ENCODE results near the gene CAMTA1. TPM values are rescaled to one million over a fixed set of nuclear protein-coding genes. Genes with fewer than 3 reads are reported as not detected.

CAMTA1 gene
- total RNA-seq, 6 donors from 2014 or later = 38.8 to 74.0 (median 46.1) TPM

- WGBS, 2 donors = 93 to 94% methylated on average over 10 of the region's 10 CpGs
- no peak for ATAC-seq (ENCODE audit: low FRiP score in 2 of 2)
- Histone ChIP-seq H3K4me1 (peaks cover 0 to 3% (median 1%) of the 10 kb centered on the region in 4 donors), H3K9me3 (no peaks in the 10 kb centered on the region), H3K27ac (no peak overlapping the region), H3K27me3 (no peaks in the 10 kb centered on the region), H3K36me3 (no peaks in the 10 kb centered on the region), H3K4me3 (no peak overlapping the region)
- no peak for DNase-seq
- TF ChIP-seq EP300 (IDR thresholded peaks at IDR 0.05) (no peak), POLR2AphosphoS5 (IDR thresholded peaks at IDR 0.05) (no peak), POLR2A (IDR thresholded peaks at IDR 0.05) (no peak), CTCF (IDR thresholded peaks at IDR 0.05) (no peak)
These were observed 663.7 kb downstream of the CAMTA1 start for GRCh38 chr1:7448986-7449385.

GRCh38 chr1:7449750-7450149 is 664.5 kb downstream of the CAMTA1 start:
- Histone ChIP-seq H3K36me3 (no peaks in the 10 kb centered on the region), H3K4me3 (no peak overlapping the region), H3K27ac (no peak overlapping the region), H3K27me3 (no peaks in the 10 kb centered on the region), H3K9me3 (no peaks in the 10 kb centered on the region), H3K4me1 (peaks cover 0 to 10% (median 6%) of the 10 kb centered on the region in 4 donors)
- ATAC-seq (ENCODE audit: low FRiP score in 2 of 2) (no peak), DNase-seq (no peak)
- 87 to 96% methylated on average over 6 to 7 of the region's 7 CpGs for WGBS, 2 donors
- TF ChIP-seq CTCF (IDR thresholded peaks at IDR 0.05) = no peak

- Histone ChIP-seq H3K27me3 (no peaks in the 10 kb centered on the region), H3K4me1 (peaks cover 0 to 10% (median 6%) of the 10 kb centered on the region in 4 donors), H3K4me3 (no peak overlapping the region), H3K27ac (no peak overlapping the region), H3K36me3 (no peaks in the 10 kb centered on the region), H3K9me3 (no peaks in the 10 kb centered on the region)
- ATAC-seq (ENCODE audit: low FRiP score in 2 of 2) = no peak
- DNase-seq = no peak
- WGBS, 2 donors = 77 to 84% methylated on average over 5 of the region's 5 CpGs
- TF ChIP-seq POLR2A (IDR thresholded peaks at IDR 0.05) (no peak), POLR2AphosphoS5 (IDR thresholded peaks at IDR 0.05) (no peak), CTCF (IDR thresholded peaks at IDR 0.05) (no peak), EP300 (IDR thresholded peaks at IDR 0.05) (no peak)
These were observed 665.6 kb downstream of the CAMTA1 start for GRCh38 chr1:7450838-7451237.

GRCh38 chr1:7453038-7453437 is 667.8 kb downstream of the CAMTA1 start:
- Histone ChIP-seq H3K27ac (no peak overlapping the region), H3K4me1 (peaks cover 0 to 10% (median 6%) of the 10 kb centered on the region in 4 donors), H3K9me3 (no peaks in the 10 kb centered on the region), H3K4me3 (no peak overlapping the region), H3K27me3 (no peaks in the 10 kb centered on the region), H3K36me3 (no peaks in the 10 kb centered on the region)
- ATAC-seq (ENCODE audit: low FRiP score in 2 of 2) = no peak
- DNase-seq = no peak
- no peak for TF ChIP-seq CTCF (IDR thresholded peaks at IDR 0.05)
- TF ChIP-seq POLR2A (IDR thresholded peaks at IDR 0.05) = no peak
- no peak for TF ChIP-seq POLR2AphosphoS5 (IDR thresholded peaks at IDR 0.05)
- TF ChIP-seq EP300 (IDR thresholded peaks at IDR 0.05) = no peak
- WGBS, 2 donors = 94% methylated on average over 6 of the region's 6 CpGs; no CpG with 5 or more reads in 1 of the 2 donors

- H3K9me3 ChIP-seq = no peaks in the 10 kb centered on the region
- peak in 4 of 6 experiments; percentile 36 to 61 (median 45) for TF ChIP-seq CTCF (IDR thresholded peaks at IDR 0.05)
- no peak for TF ChIP-seq POLR2A (IDR thresholded peaks at IDR 0.05)
- no peak for TF ChIP-seq EP300 (IDR thresholded peaks at IDR 0.05)
- no peak for TF ChIP-seq POLR2AphosphoS5 (IDR thresholded peaks at IDR 0.05)
- no peaks in the 10 kb centered on the region for H3K27me3 ChIP-seq
- H3K4me3 ChIP-seq = no peak overlapping the region
- H3K36me3 ChIP-seq = no peaks in the 10 kb centered on the region
- peaks cover 0 to 10% (median 6%) of the 10 kb centered on the region in 4 donors for H3K4me1 ChIP-seq
- DNase-seq (peak in 1 of 2 donors; percentile 47), ATAC-seq (ENCODE audit: low FRiP score in 2 of 2) (no peak)
- H3K27ac ChIP-seq = no peak overlapping the region
- WGBS, 2 donors = 50 to 52% methylated on average over 19 of the region's 19 CpGs
These were observed 669.0 kb downstream of the CAMTA1 start for GRCh38 chr1:7454052-7454815.

Data from upper lobe of left lung (tissue), 6 donors.